ENCODE data around the gene CCDC141.

CCDC141 gene

DNA sequence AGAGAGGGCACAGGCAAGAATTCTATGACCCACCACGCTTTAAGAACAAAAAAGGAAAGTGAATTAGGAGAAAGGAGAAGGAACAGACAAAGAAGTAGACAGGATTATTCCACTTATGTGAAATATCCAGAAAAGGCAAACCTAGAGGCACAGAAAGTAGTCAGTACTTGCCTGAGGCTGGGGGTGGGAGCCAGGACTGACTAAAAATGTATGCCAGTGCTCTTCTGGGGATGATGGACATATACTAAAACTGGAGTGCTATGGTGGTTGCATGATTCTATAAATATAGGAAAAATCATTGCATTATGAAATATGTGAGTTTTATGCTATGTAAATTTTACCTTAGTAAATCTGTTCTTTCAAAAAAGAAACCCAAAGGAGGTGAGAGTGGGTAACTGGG, 168.9 kb downstream of the CCDC141 start:
- no peak for DNase-seq
- no peaks in the 10 kb centered on the region for H3K4me1 Mint-ChIP-seq (ENCODE audit: low read depth in 2 of 2)

DNA sequence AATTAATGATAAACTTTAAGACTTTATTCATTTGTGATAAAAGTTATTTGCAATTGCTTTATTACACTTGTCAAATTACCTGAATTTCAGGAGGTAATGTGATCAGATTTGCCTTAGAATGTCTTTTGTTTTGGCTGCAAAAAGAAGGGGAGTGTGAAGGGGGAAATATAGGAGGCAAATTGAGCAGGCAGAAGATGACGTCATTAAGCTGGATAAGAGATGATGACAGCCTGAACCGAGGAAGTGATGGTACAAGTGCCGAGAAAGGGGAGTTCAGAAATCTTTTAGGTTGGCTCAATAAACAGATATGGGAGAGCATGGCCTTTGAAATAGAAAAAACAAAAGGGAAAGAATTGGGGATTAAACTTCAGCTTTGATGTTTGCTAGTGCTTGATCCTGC, 169.7 kb downstream of the CCDC141 start:
- Mint-ChIP-seq H3K9me3 (peaks cover 0 to 2% of the 10 kb centered on the region in 2 donors), H3K4me3 (no peak overlapping the region), H3K36me3 (ENCODE audit: insufficient read depth) (no peaks in the 10 kb centered on the region), H3K27me3 (no peaks in the 10 kb centered on the region), H3K4me1 (ENCODE audit: low read depth in 2 of 2) (no peaks in the 10 kb centered on the region), H3K27ac (no peak overlapping the region)
- no peak for ATAC-seq (replicated peaks)
- DNase-seq: no peak

More for the DNA sequence above, 168.9 kb downstream of the CCDC141 start:
- Mint-ChIP-seq H3K36me3 (ENCODE audit: insufficient read depth) (no peaks in the 10 kb centered on the region), H3K4me3 (no peak overlapping the region), H3K27me3 (no peaks in the 10 kb centered on the region), H3K27ac (no peak overlapping the region), H3K9me3 (peaks cover 0 to 2% of the 10 kb centered on the region in 2 donors)
- no peak for ATAC-seq (replicated peaks)

DNA sequence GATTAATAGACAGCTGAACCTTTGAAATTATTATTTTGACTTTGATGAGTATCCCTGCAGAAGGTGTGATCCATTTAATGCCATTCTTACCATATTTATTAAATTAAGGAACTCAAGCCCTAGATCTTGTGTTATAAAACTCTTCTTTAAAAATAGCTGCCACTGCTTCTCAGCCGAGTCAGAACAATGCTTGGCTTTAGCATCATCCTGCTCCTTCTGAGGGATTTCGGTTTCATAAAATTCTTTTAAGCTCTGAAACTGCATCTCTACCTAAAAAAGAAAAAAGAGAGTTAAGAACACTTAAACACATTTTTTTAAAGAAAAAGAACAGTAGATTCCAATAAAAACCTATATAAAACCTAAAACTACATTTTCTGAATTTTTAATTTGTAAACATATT, 172.1 kb downstream of the CCDC141 start:
- no peaks in the 10 kb centered on the region for H3K27me3 Mint-ChIP-seq
- ATAC-seq (replicated peaks) (no peak), DNase-seq (no peak)
- peaks cover 0 to 2% of the 10 kb centered on the region in 2 donors for H3K9me3 Mint-ChIP-seq
- no peak overlapping the region for H3K4me3 Mint-ChIP-seq
- H3K36me3 Mint-ChIP-seq (ENCODE audit: insufficient read depth): no peaks in the 10 kb centered on the region
- no peaks in the 10 kb centered on the region for H3K4me1 Mint-ChIP-seq (ENCODE audit: low read depth in 2 of 2)
- no peak overlapping the region for H3K27ac Mint-ChIP-seq

DNA sequence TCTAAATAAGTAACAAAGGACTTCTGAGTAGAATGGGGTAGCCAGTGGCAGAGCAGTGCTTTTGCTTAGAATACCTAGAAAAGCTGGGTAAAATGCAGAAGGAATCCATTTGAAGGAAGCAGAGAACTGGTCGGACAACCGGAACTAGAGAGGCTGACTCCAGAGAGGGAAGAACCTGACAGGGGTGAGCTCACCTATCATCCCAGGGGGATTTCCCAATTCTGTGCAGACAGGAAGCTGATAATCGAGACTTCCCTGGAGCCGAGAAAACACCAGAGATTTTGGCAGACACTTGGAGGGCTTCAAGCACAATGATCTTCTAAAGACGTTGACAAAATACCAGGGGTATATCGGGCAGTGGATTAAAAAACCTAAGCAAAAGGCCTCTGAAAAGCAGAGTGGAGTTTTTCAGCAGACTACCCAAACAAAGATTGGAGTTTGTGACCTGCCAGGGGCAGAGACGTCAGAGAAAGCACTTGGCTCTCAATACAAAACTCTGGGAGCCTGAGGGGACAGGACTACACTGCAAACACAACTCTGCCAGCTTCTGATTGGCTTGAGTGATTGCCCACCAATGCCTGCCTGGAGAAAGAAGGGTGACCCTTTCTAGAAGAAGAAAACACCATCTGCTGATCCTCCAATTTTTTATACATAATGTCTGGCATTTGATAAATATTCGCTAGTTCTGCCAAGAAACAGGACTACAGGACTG, 175.3 kb downstream of the CCDC141 start:
- H3K27me3 Mint-ChIP-seq: no peaks in the 10 kb centered on the region
- no peak for ATAC-seq (replicated peaks)
- H3K9me3 Mint-ChIP-seq: no peaks in the 10 kb centered on the region
- no peak overlapping the region for H3K4me3 Mint-ChIP-seq
- no peaks in the 10 kb centered on the region for H3K36me3 Mint-ChIP-seq (ENCODE audit: insufficient read depth)
- no peaks in the 10 kb centered on the region for H3K4me1 Mint-ChIP-seq (ENCODE audit: low read depth in 2 of 2)
- no peak overlapping the region for H3K27ac Mint-ChIP-seq
- no peak for DNase-seq

DNA sequence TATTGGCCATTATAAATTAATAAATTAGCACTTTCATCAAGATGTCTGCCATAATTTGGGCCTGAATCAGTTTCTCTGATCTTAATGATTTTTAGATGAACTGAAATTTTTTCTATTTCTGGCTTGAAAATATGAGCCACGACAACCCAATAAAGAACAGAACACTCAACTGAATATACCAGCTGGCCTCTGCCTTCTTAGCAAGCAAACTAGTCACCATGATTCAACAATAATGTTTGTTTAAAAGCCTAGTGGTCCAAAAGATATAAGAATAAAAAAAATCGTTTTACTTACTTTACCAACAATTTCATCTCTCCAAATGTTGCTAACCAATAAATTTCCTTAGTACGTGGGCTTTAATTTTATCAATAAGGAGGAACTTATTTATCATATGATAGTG, 176.0 kb downstream of the CCDC141 start:
- Mint-ChIP-seq H3K27ac (no peak overlapping the region), H3K4me1 (ENCODE audit: low read depth in 2 of 2) (no peaks in the 10 kb centered on the region), H3K27me3 (no peaks in the 10 kb centered on the region), H3K36me3 (ENCODE audit: insufficient read depth) (no peaks in the 10 kb centered on the region), H3K9me3 (no peaks in the 10 kb centered on the region), H3K4me3 (no peak overlapping the region)
- ATAC-seq (replicated peaks): no peak
- no peak for DNase-seq

DNA sequence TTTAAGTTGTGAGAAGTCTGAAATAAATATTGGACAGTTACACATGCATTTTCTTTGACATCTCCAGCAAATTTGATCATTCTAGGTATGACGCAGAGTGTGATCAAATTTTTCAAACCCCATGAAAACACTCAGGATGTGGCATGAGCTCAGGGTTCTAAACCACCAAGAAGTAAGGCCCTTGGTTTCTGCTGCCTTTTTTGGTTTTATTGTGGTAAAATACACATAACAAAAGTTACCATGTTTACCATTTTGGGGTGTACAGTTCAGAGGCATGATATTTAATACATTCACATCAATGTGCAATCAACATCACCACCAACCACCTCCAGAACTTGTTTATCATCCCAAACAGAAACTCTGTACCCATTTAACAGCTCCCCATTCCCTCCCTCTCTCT, 178.4 kb downstream of the CCDC141 start:
- Mint-ChIP-seq H3K36me3 (ENCODE audit: insufficient read depth) (no peaks in the 10 kb centered on the region), H3K4me3 (no peak overlapping the region), H3K27ac (no peak overlapping the region), H3K9me3 (no peaks in the 10 kb centered on the region), H3K4me1 (ENCODE audit: low read depth in 2 of 2) (no peaks in the 10 kb centered on the region), H3K27me3 (no peaks in the 10 kb centered on the region)
- ATAC-seq (replicated peaks) (no peak), DNase-seq (no peak)

DNA sequence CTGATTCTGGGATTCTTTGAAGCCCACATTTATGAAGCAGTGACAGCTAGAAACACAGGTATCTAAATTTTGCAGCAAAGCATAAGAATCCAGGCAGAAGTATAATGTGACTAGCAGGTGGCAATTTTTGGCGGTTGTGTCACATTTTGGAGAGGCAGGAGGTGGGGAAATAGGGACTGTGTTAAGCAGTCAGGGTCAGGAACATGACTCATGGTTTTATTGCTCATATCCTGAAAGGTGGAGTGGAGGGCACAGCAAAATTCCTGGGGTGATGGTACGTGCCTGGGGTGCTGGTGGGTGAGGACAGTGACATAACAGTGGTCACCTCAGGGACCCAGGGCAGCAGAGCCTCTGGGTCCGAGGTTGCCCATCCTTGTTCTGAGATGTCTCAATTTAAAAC, 179.2 kb downstream of the CCDC141 start:
- H3K36me3 Mint-ChIP-seq (ENCODE audit: insufficient read depth): no peaks in the 10 kb centered on the region
- ATAC-seq (replicated peaks): no peak
- DNase-seq: no peak
- H3K4me1 Mint-ChIP-seq (ENCODE audit: low read depth in 2 of 2): no peaks in the 10 kb centered on the region
- no peak overlapping the region for H3K27ac Mint-ChIP-seq
- no peaks in the 10 kb centered on the region for H3K27me3 Mint-ChIP-seq
- no peak overlapping the region for H3K4me3 Mint-ChIP-seq
- H3K9me3 Mint-ChIP-seq: no peaks in the 10 kb centered on the region

DNA sequence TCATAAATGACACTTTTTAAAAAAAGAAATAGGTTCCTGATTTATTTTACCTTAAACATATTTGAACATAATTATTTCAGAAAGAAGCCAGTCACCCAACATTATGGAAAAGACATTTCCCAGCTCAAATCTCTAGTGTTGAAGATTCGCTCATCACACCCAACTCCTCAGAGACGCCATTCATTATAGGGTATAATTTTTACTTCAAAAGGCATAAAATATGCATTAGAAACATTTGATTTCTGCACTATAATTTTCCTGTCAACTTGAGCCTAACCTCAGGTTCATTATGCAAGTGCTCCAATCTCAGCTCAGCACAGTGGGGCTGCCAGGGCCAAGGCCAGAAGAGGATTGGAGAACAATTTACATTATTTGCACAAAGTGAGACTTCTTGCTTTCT, 183.9 kb downstream of the CCDC141 start:
- no peaks in the 10 kb centered on the region for H3K27me3 Mint-ChIP-seq
- no peaks in the 10 kb centered on the region for H3K9me3 Mint-ChIP-seq
- no peak overlapping the region for H3K27ac Mint-ChIP-seq
- H3K4me3 Mint-ChIP-seq: no peak overlapping the region
- ATAC-seq (replicated peaks) (no peak), DNase-seq (no peak)
- H3K4me1 Mint-ChIP-seq (ENCODE audit: low read depth in 2 of 2): no peaks in the 10 kb centered on the region
- no peaks in the 10 kb centered on the region for H3K36me3 Mint-ChIP-seq (ENCODE audit: insufficient read depth)

DNA sequence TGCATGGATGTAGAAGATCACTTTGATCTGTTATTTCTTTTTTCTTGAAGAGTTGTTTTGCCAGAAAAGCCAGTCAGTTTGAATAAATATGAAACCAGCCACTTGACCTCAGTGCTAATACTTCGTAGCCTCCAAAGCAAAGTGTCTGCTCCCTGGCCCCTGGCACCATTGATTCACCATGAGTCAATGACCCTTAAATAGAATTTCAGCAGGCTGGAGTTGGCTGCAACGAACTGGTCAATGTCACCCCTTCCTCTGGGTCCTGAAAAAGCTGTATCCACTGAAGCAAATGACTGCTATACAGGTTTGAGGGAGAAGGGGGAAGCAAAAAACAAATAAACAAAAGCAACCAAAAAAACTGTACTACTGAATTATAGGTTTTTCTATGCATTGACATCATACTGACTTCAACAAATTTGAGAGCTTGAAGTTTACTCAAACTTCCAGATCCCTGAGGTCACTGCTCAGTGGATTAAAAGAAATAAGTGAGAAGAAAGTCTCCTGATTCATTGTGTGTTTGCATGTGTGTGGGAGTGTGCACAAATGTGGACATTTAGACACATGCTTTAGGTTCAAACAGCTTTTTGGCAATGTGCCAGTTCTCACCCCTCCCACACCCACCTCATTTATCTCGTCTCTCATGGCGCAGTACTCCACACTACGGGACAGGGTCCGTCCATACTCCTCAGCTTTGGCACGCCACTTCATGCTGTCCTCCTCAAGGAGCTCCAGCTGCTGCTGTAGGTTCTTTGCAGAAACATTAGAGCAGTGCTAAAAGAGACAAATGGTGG, 184.6 kb downstream of the CCDC141 start:
- Mint-ChIP-seq H3K36me3 (ENCODE audit: insufficient read depth) (no peaks in the 10 kb centered on the region), H3K9me3 (no peaks in the 10 kb centered on the region), H3K27ac (no peak overlapping the region), H3K27me3 (no peaks in the 10 kb centered on the region), H3K4me1 (ENCODE audit: low read depth in 2 of 2) (no peaks in the 10 kb centered on the region), H3K4me3 (no peak overlapping the region)
- DNase-seq: no peak
- no peak for ATAC-seq (replicated peaks)

DNA sequence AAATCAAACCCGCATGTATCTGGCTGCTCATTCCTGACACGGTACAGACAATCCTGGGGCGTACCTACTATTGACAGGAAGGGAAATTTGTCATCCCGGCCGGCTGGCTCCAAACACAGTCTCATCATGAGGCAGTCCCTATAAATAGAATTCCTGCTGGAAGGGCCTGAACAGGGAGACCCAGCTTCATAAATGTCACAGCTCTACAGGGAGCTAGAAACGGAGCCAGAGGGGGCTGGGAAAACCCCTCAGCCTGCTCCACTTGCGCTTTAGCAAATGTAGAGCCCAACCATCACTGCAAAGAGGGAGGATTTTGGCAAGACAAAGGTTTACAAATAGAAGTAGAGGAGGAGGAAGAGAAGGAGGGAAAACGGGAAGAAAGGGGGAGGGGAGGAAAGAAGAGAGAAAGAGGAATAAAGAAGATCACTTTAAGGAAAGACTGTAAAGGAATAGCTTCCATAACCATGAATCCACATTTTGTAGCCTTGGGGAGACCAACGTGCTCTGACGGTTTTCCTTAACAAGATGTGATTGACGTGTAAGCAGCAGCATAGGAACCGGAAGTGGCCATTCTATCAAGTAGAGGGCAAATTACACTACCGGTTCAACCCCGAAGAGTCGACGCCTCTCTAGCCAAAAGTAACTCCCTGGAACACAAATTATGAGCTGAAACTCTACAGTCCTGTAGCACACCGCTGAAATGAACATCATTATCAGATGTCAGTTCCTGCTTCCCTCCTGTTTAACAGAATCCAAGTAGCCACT, 185.9 kb downstream of the CCDC141 start:
- ATAC-seq (replicated peaks) (no peak), DNase-seq (no peak)
- no peak overlapping the region for H3K4me3 Mint-ChIP-seq
- H3K36me3 Mint-ChIP-seq (ENCODE audit: insufficient read depth): no peaks in the 10 kb centered on the region
- H3K27me3 Mint-ChIP-seq: no peaks in the 10 kb centered on the region
- H3K4me1 Mint-ChIP-seq (ENCODE audit: low read depth in 2 of 2): no peaks in the 10 kb centered on the region
- no peaks in the 10 kb centered on the region for H3K9me3 Mint-ChIP-seq
- no peak overlapping the region for H3K27ac Mint-ChIP-seq

DNA sequence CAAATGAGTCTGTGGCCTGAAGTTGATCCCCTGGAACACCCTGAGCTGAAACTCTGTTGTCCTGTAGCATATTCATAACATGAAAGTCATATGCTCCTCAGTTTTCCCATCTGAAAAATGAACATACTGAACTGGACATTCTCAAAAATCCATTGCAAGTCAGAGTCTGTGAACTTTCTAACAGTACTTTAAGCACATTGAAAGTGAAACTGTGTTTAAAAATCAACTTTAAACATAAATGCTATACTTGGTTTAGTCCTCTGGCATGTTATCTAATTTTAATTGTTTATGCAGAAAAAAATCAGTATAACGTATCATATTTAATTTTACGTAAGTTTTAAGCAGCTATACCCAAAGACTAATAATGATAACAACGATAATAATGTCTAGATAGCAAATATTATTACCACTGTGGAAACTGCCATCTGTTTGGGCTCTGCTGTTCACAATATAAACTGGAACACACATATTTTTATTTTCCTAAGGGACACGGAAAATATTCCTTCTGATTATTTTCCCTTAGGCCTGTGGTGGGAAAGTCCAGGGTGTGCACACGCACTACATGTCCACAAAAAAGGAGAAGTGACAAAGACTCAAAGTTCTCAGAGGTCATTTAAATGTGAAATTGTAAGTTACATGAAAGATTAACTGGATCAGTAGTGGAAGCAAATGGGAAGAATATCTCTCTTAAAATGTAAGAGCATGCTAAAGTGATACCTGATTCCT, 186.6 kb downstream of the CCDC141 start:
- Mint-ChIP-seq H3K36me3 (ENCODE audit: insufficient read depth) (no peaks in the 10 kb centered on the region), H3K4me3 (no peak overlapping the region), H3K4me1 (ENCODE audit: low read depth in 2 of 2) (no peaks in the 10 kb centered on the region), H3K27me3 (no peaks in the 10 kb centered on the region), H3K27ac (no peak overlapping the region), H3K9me3 (no peaks in the 10 kb centered on the region)
- ATAC-seq (replicated peaks): no peak
- DNase-seq: no peak

DNA sequence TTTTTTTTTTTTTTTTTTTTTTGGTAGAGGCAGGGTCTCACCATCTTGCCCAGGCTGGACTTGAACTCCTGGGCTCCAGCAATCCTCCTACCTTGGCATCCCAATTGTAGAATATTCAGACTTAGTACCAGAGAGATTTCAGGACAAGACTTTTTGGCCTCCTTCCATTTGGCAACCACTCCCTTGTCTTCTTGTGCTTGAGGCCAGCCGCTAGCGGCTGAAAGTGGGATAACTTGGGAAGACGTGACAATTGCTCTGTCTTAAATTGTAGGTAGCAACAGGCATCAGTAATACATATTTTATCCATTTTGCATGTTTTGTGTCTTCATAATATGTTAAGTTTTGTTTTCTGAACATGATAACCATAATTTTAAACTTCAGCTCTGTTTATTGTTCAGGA, 189.4 kb downstream of the CCDC141 start:
- ATAC-seq (replicated peaks): no peak
- no peak overlapping the region for H3K27ac Mint-ChIP-seq
- H3K9me3 Mint-ChIP-seq: no peaks in the 10 kb centered on the region
- no peaks in the 10 kb centered on the region for H3K4me1 Mint-ChIP-seq (ENCODE audit: low read depth in 2 of 2)
- H3K4me3 Mint-ChIP-seq: no peak overlapping the region
- H3K27me3 Mint-ChIP-seq: no peaks in the 10 kb centered on the region
- no peaks in the 10 kb centered on the region for H3K36me3 Mint-ChIP-seq (ENCODE audit: insufficient read depth)
- no peak for DNase-seq

DNA sequence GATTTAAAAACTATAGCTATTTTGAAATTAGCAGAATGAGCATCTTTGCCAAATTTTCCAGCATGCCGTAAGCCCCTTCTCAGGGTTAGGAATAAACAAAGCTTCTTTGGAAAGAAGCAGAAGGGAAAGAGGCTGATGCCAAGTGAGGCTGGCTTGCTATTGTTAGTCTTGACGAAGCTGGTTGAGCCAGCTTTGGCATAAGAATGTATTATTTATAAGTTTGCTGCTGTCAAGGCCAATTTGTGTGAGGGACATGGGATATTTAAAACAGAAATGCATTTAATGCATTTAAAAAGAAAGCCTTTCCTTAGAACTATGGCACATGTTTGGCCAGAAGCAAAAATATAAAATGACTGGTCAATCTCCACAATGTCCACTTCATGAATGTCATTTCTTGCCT, 190.2 kb downstream of the CCDC141 start:
- H3K27me3 Mint-ChIP-seq: no peaks in the 10 kb centered on the region
- H3K36me3 Mint-ChIP-seq (ENCODE audit: insufficient read depth): no peaks in the 10 kb centered on the region
- DNase-seq (no peak), ATAC-seq (replicated peaks) (no peak)
- H3K9me3 Mint-ChIP-seq: no peaks in the 10 kb centered on the region
- H3K4me1 Mint-ChIP-seq (ENCODE audit: low read depth in 2 of 2): no peaks in the 10 kb centered on the region
- no peak overlapping the region for H3K27ac Mint-ChIP-seq
- no peak overlapping the region for H3K4me3 Mint-ChIP-seq
